CD14-positive monocyte (primary cell): ENCODE results near the gene CSMD2. TPM values are rescaled to one million over a fixed set of nuclear protein-coding genes. Genes with fewer than 3 reads are reported as not detected.

Experiments used
- DNase-seq, 3 donors: peaks; one replicate each; pipeline ENCODE4 v3.0.0-alpha.2; 2011 to 2022
- H2AFZ ChIP-seq: 2 replicates; pipeline ENCODE4 v1.6.0; 2012; ENCODE audit warnings: mild to moderate bottlenecking, low read depth, low read length, inconsistent platforms; ENCODE audit not compliant: insufficient read depth, poor library complexity, severe bottlenecking
- H3K27ac ChIP-seq, 2 donors: 1 replicate in 1 of 2; 2 replicates in 1 of 2; pipeline ENCODE4 v1.5.1; 2012 to 2013; ENCODE audit warnings: low read length in 2 of 2, control low read depth in 1 of 2, inconsistent platforms in 1 of 2, low read depth in 1 of 2, mild to moderate bottlenecking in 1 of 2
- H3K27me3 ChIP-seq, 2 donors: one replicate each; pipeline versions ENCODE4 v1.6.0 to v1.6.1; 2011 to 2013; ENCODE audit warnings: low read length in 2 of 2; ENCODE audit not compliant: control insufficient read depth in 2 of 2, insufficient read depth in 2 of 2
- H3K36me3 ChIP-seq, 2 donors: replicated peaks in 1 of 2; 1 replicate in 1 of 2; 2 replicates in 1 of 2; pipeline versions ENCODE4 v1.5.1 to v1.6.1; 2012 to 2013; ENCODE audit warnings: low read length in 2 of 2, control low read depth in 1 of 2, inconsistent platforms in 1 of 2, mild to moderate bottlenecking in 1 of 2; ENCODE audit not compliant: insufficient read depth in 2 of 2, control insufficient read depth in 1 of 2
- H3K4me1 ChIP-seq, 2 donors: 1 replicate in 1 of 2; 2 replicates in 1 of 2; pipeline versions ENCODE4 v1.5.1 to v1.6.1; 2012 to 2013; ENCODE audit warnings: low read length in 2 of 2, control low read depth in 1 of 2, inconsistent platforms in 1 of 2, mild to moderate bottlenecking in 1 of 2, moderate library complexity in 1 of 2; ENCODE audit not compliant: insufficient read depth in 2 of 2, control insufficient read depth in 1 of 2
- H3K4me2 ChIP-seq: replicated peaks from 2 replicates; pipeline ENCODE3; 2012; ENCODE audit warnings: low read length, moderate library complexity, mild to moderate bottlenecking; ENCODE audit not compliant: poor library complexity, severe bottlenecking; ENCODE audit errors: extremely low read depth
- H3K4me3 ChIP-seq, 3 experiments: fragments of 200-600 bp in 1 of 3; sonication (generic) in 1 of 3; replicated peaks in 1 of 3; 1 replicate in 2 of 3; 2 replicates in 1 of 3; pipeline ENCODE4 v1.5.1; 2011 to 2013; ENCODE audit warnings: low read length in 3 of 3, mild to moderate bottlenecking in 3 of 3, control low read depth in 2 of 3, low read depth in 2 of 3, inconsistent platforms in 1 of 3, moderate library complexity in 1 of 3
- H3K79me2 ChIP-seq: 2 replicates; pipeline ENCODE4 v1.6.0; 2012; ENCODE audit warnings: mild to moderate bottlenecking, control low read depth, inconsistent platforms, low read length, moderate library complexity; ENCODE audit not compliant: insufficient read depth
- H3K9ac ChIP-seq: 2 replicates; pipeline ENCODE4 v1.6.0; 2017; ENCODE audit warnings: low read length, mild to moderate bottlenecking; ENCODE audit not compliant: insufficient read depth, poor library complexity, severe bottlenecking
- H3K9me3 ChIP-seq, 2 donors: replicated peaks in 1 of 2; 1 replicate in 1 of 2; 2 replicates in 1 of 2; pipeline versions ENCODE4 v1.5.1 to v1.6.1; 2012 to 2013; ENCODE audit warnings: low read length in 2 of 2, control low read depth in 1 of 2; ENCODE audit not compliant: control insufficient read depth in 1 of 2, insufficient read depth in 1 of 2
- H4K20me1 ChIP-seq: 2 replicates; pipeline ENCODE4 v1.6.0; 2012; ENCODE audit warnings: mild to moderate bottlenecking, low read length, control low read depth, moderate library complexity; ENCODE audit not compliant: insufficient read depth
- H3K27ac Mint-ChIP-seq, 7 donors: one replicate each; pipeline ENCODE4 v1.8.0; 2020; ENCODE audit warnings: mild to moderate bottlenecking in 7 of 7, mixed read lengths in 7 of 7, moderate library complexity in 6 of 7, inconsistent platforms in 2 of 7
- H3K27me3 Mint-ChIP-seq, 3 donors: one replicate each; pipeline ENCODE4 v1.8.0; 2021 to 2022; ENCODE audit warnings: low read depth in 3 of 3, mild to moderate bottlenecking in 3 of 3, mixed read lengths in 3 of 3, moderate library complexity in 3 of 3, inconsistent platforms in 1 of 3
- H3K36me3 Mint-ChIP-seq, 2 donors: one replicate each; pipeline ENCODE4 v1.8.0; 2020; ENCODE audit warnings: mixed read lengths in 2 of 2, inconsistent platforms in 1 of 2, mild to moderate bottlenecking in 1 of 2
- H3K4me1 Mint-ChIP-seq: one replicate; pipeline ENCODE4 v1.8.0; 2020; ENCODE audit warnings: mild to moderate bottlenecking, mixed read lengths
- H3K4me3 Mint-ChIP-seq, 2 donors: one replicate each; pipeline ENCODE4 v1.8.0; 2020; ENCODE audit warnings: mild to moderate bottlenecking in 2 of 2, mixed read lengths in 2 of 2, moderate library complexity in 1 of 2
- H3K9me3 Mint-ChIP-seq, 7 donors: one replicate each; pipeline ENCODE4 v1.8.0; 2020 to 2022; ENCODE audit warnings: mixed read lengths in 7 of 7, mild to moderate bottlenecking in 6 of 7, moderate library complexity in 6 of 7, inconsistent platforms in 2 of 7
- CTCF ChIP-seq: fragments of 200-600 bp; IDR thresholded peaks from one replicate; pipeline ENCODE4 v1.8.0; 2022; ENCODE audit warnings: antibody characterized with exemption, mild to moderate bottlenecking
- WGBS: methylation state at CpG from one replicate; pipeline ENCODE4 v1.1.5; 2013; ENCODE audit warnings: missing lambda C conversion rate; ENCODE audit not compliant: insufficient coverage; 5-methylcytosine and 5-hydroxymethylcytosine counted together
- intact Hi-C, 2 donors: fragments of 100-400 bp; cut with micrococcal nuclease; formaldehyde crosslinking; loops; one replicate each; pipeline versions ENCODE4 v1.15.0 to v1.15.1; 2023
- polyA plus RNA-seq, 3 donors: library from polyadenylated mRNA; depleted of rRNA in 1 of 3; unstranded in 2 of 3; stranded (reverse) in 1 of 3; fragments of 300-500 nt in 2 of 3; fragments of >200 nt in 1 of 3; fragmentation: Illumina TruSeq in 2 of 3; gene quantifications; 1 replicate in 2 of 3; 2 replicates in 1 of 3; pipeline ENCODE4 v1.2.3, GENCODE V29; 2012 to 2021

The CSMD2 gene
- polyA plus RNA-seq, 3 donors: 0.04 TPM; not detected in 2

- DNase-seq: no peak
- peaks cover 9 to 14% of the 10 kb centered on the region in 2 donors for H3K9me3 ChIP-seq
- no peak overlapping the region for H3K9ac ChIP-seq
- H3K4me2 ChIP-seq: no peak overlapping the region
- H3K4me3 Mint-ChIP-seq: no peak overlapping the region
- no peaks in the 10 kb centered on the region for H3K36me3 ChIP-seq
- no peaks in the 10 kb centered on the region for H4K20me1 ChIP-seq
- no peak overlapping the region for H3K4me3 ChIP-seq
- no peak overlapping the region for H3K27ac ChIP-seq
- no peaks in the 10 kb centered on the region for H3K27me3 ChIP-seq
- no CpG with 5 or more reads among the region's 2 CpGs for WGBS
- H3K4me1 ChIP-seq: no peaks in the 10 kb centered on the region
- peaks cover 0 to 14% (median 2%) of the 10 kb centered on the region in 7 donors for H3K9me3 Mint-ChIP-seq
- no peak overlapping the region for H3K27ac Mint-ChIP-seq
- no peaks in the 10 kb centered on the region for H3K79me2 ChIP-seq
- H3K36me3 Mint-ChIP-seq: no peaks in the 10 kb centered on the region
- H2AFZ ChIP-seq: no peak overlapping the region
- no peaks in the 10 kb centered on the region for H3K4me1 Mint-ChIP-seq
- no peak for TF ChIP-seq CTCF
- H3K27me3 Mint-ChIP-seq: peaks cover 0 to 2% (median 2%) of the 10 kb centered on the region in 3 donors
- intact Hi-C loops: no loop called here
Observed at GRCh38 chr1:34049477-34049876, 115.6 kb downstream of the CSMD2 start.

DNA sequence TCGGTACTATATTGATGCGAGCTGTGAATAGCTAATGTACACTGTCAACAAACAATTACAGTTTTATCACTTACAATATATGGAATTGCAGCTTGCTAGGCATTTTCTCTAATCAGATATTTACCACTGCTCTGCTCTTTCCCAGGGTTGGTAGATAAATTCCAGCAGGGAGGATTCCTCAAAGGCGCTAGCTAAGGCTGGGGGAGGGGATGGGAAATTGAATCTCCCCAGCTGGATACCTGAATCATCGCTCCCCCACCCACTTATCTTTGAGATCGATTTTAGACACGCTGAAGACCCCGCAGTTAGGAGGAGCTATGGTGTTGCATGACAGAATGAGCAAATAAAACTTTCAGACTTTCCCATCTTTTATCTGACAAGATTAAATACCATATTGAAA lies 127.2 kb downstream of the CSMD2 start:
- no peak overlapping the region for H3K4me3 ChIP-seq
- no peaks in the 10 kb centered on the region for H3K9me3 ChIP-seq
- no CpG with 5 or more reads among the region's 7 CpGs for WGBS
- H3K36me3 ChIP-seq: no peaks in the 10 kb centered on the region
- no peaks in the 10 kb centered on the region for H4K20me1 ChIP-seq
- H3K27me3 ChIP-seq: no peaks in the 10 kb centered on the region
- no peak overlapping the region for H3K27ac ChIP-seq
- no peaks in the 10 kb centered on the region for H3K79me2 ChIP-seq
- DNase-seq: no peak
- no peaks in the 10 kb centered on the region for H3K4me1 ChIP-seq
- no peak overlapping the region for H3K4me3 Mint-ChIP-seq
- no peaks in the 10 kb centered on the region for H3K36me3 Mint-ChIP-seq
- no peak overlapping the region for H2AFZ ChIP-seq
- H3K27me3 Mint-ChIP-seq: peaks cover 2 to 3% (median 2%) of the 10 kb centered on the region in 3 donors
- no peak for TF ChIP-seq CTCF
- H3K4me1 Mint-ChIP-seq: no peaks in the 10 kb centered on the region
- no peak overlapping the region for H3K9ac ChIP-seq
- intact Hi-C loops: no loop called here
- no peaks in the 10 kb centered on the region for H3K9me3 Mint-ChIP-seq
- H3K4me2 ChIP-seq: no peak overlapping the region
- no peak overlapping the region for H3K27ac Mint-ChIP-seq
